A549 (cell line): ENCODE data around the gene WNT16.
A peak's percentile ranks its signal among the peaks of the same experiment; 100 is the strongest.

Experiments used
- BHLHE40 ChIP-seq: IDR thresholded peaks from 2 replicates; pipeline ENCODE4 v1.6.1; 2012; ENCODE audit warnings: low read depth, low read length, inconsistent platforms
- CHD4 ChIP-seq: fragments of 200-600 bp; sonication (generic); IDR thresholded peaks from 2 replicates; pipeline ENCODE4 v1.6.1; 2016; ENCODE audit warnings: antibody characterized with exemption, mild to moderate bottlenecking, borderline replicate concordance
- EP300 ChIP-seq, 2 experiments: fragments of >200 bp; sonication (Bioruptor Twin); formaldehyde crosslinking; IDR thresholded peaks; 2 replicates in 1 of 2; 3 replicates in 1 of 2; pipeline ENCODE4 v1.6.1; 2016 to 2017
- FOSL2 ChIP-seq, 2 experiments: fragments of 450-650 bp in 1 of 2; fragments of >200 bp in 1 of 2; sonication (Bioruptor Twin) in 1 of 2; formaldehyde crosslinking; IDR thresholded peaks; 2 replicates each; pipeline versions ENCODE4 v1.5.0 to v1.6.1; 2016 to 2020; ENCODE audit warnings: mild to moderate bottlenecking in 1 of 2, moderate library complexity in 1 of 2
- MAFK ChIP-seq: fragments of 450-650 bp; IDR thresholded peaks from 2 replicates; pipeline ENCODE4 v1.6.1; 2014; ENCODE audit not compliant: partially characterized antibody
- RAD21 ChIP-seq, 2 experiments: fragments of >200 bp in 1 of 2; sonication (Bioruptor Twin) in 1 of 2; formaldehyde crosslinking in 1 of 2; IDR thresholded peaks in 1 of 2; conservative IDR thresholded peaks in 1 of 2; 2 replicates in 1 of 2; 3 replicates in 1 of 2; pipeline ENCODE4 v1.6.1; 2012 to 2018; ENCODE audit warnings: inconsistent platforms in 1 of 2
- RCOR1 ChIP-seq: fragments of 150-350 bp; IDR thresholded peaks from 2 replicates; pipeline ENCODE4 v1.6.1; 2014; ENCODE audit warnings: antibody characterized with exemption, low read length, low read depth
- RFX5 ChIP-seq: fragments of 450-650 bp; IDR thresholded peaks from 2 replicates; pipeline ENCODE4 v1.7.1; 2014; ENCODE audit warnings: antibody characterized with exemption, mild to moderate bottlenecking, moderate library complexity
- RNF2 ChIP-seq: fragments of 200-600 bp; sonication (generic); IDR thresholded peaks from 2 replicates; pipeline ENCODE4 v1.6.1; 2016; ENCODE audit warnings: low read depth, mild to moderate bottlenecking, antibody characterized with exemption, moderate library complexity, borderline replicate concordance
- TF ChIP-seq, protein P1 (sequence below): fragments of >200 bp; sonication (Bioruptor Twin); formaldehyde crosslinking; IDR thresholded peaks from 3 replicates; pipeline ENCODE4 v1.5.1; 2016
- TF ChIP-seq, protein P2 (sequence below): IDR thresholded peaks from 2 replicates; pipeline ENCODE4 v1.6.1; 2012
- TF ChIP-seq, protein P3 (sequence below): fragments of 200-600 bp; sonication (generic); IDR thresholded peaks from 2 replicates; pipeline ENCODE4 v1.6.1; 2016; ENCODE audit warnings: antibody characterized with exemption, mild to moderate bottlenecking, moderate library complexity
- TF ChIP-seq, protein P4 (sequence below): fragments of 450-650 bp; IDR thresholded peaks from 2 replicates; pipeline ENCODE4 v1.6.1; 2014; ENCODE audit warnings: antibody characterized with exemption
- TF ChIP-seq, protein P5 (sequence below): fragments of >200 bp; sonication (Bioruptor Twin); formaldehyde crosslinking; IDR thresholded peaks from 3 replicates; pipeline ENCODE4 v1.6.1; 2016

DNA sequence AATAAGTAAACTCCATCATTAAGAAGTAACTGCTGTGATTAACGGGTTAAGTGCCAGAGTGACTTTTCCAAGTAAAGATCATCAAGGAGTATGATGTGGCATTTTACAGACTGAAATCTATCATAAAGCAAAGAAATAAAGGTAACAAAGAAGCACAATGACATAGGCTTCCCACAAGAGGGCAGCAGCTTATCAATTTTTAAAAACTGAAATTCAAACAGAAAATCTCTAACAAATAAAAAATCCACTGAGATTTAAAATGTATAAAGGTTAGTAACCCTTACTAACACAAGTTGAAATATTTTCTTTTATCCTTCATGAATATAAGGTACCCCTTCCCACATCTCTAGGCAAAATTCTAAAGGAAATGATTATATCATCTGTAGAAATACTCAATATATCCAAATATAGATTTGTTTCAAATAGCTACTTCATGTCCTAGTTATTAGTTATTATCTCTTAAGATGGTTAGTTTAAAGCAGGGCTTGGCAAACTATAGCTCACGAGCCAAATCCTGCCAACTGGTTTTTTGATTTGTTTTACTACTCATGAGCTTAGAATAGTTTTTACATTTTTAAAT is 38.1 kb downstream of the WNT16 start:
- TF ChIP-seq FOSL2 (IDR thresholded peaks at IDR 0.05) = no peak
- TF ChIP-seq FOSL2 (CRISPR knock-in tag; IDR thresholded peaks at IDR 0.05) = no peak
- TF ChIP-seq, protein P1, sequence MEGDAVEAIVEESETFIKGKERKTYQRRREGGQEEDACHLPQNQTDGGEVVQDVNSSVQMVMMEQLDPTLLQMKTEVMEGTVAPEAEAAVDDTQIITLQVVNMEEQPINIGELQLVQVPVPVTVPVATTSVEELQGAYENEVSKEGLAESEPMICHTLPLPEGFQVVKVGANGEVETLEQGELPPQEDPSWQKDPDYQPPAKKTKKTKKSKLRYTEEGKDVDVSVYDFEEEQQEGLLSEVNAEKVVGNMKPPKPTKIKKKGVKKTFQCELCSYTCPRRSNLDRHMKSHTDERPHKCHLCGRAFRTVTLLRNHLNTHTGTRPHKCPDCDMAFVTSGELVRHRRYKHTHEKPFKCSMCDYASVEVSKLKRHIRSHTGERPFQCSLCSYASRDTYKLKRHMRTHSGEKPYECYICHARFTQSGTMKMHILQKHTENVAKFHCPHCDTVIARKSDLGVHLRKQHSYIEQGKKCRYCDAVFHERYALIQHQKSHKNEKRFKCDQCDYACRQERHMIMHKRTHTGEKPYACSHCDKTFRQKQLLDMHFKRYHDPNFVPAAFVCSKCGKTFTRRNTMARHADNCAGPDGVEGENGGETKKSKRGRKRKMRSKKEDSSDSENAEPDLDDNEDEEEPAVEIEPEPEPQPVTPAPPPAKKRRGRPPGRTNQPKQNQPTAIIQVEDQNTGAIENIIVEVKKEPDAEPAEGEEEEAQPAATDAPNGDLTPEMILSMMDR = peak; percentile 87
- TF ChIP-seq, protein P2, sequence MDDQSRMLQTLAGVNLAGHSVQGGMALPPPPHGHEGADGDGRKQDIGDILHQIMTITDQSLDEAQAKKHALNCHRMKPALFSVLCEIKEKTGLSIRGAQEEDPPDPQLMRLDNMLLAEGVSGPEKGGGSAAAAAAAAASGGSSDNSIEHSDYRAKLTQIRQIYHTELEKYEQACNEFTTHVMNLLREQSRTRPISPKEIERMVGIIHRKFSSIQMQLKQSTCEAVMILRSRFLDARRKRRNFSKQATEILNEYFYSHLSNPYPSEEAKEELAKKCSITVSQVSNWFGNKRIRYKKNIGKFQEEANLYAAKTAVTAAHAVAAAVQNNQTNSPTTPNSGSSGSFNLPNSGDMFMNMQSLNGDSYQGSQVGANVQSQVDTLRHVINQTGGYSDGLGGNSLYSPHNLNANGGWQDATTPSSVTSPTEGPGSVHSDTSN = no peak
- TF ChIP-seq BHLHE40 = no peak
- no peak for TF ChIP-seq CHD4
- no peak for TF ChIP-seq RNF2
- no peak for TF ChIP-seq RFX5
- no peak for TF ChIP-seq RCOR1
- TF ChIP-seq, protein P3, sequence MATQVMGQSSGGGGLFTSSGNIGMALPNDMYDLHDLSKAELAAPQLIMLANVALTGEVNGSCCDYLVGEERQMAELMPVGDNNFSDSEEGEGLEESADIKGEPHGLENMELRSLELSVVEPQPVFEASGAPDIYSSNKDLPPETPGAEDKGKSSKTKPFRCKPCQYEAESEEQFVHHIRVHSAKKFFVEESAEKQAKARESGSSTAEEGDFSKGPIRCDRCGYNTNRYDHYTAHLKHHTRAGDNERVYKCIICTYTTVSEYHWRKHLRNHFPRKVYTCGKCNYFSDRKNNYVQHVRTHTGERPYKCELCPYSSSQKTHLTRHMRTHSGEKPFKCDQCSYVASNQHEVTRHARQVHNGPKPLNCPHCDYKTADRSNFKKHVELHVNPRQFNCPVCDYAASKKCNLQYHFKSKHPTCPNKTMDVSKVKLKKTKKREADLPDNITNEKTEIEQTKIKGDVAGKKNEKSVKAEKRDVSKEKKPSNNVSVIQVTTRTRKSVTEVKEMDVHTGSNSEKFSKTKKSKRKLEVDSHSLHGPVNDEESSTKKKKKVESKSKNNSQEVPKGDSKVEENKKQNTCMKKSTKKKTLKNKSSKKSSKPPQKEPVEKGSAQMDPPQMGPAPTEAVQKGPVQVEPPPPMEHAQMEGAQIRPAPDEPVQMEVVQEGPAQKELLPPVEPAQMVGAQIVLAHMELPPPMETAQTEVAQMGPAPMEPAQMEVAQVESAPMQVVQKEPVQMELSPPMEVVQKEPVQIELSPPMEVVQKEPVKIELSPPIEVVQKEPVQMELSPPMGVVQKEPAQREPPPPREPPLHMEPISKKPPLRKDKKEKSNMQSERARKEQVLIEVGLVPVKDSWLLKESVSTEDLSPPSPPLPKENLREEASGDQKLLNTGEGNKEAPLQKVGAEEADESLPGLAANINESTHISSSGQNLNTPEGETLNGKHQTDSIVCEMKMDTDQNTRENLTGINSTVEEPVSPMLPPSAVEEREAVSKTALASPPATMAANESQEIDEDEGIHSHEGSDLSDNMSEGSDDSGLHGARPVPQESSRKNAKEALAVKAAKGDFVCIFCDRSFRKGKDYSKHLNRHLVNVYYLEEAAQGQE = no peak
- peak; percentile 78 to 86 for TF ChIP-seq RAD21 (conservative IDR thresholded peaks at IDR 0.05 in 1 of 2, IDR thresholded peaks at IDR 0.05 in 1 of 2)
- TF ChIP-seq, protein P4, sequence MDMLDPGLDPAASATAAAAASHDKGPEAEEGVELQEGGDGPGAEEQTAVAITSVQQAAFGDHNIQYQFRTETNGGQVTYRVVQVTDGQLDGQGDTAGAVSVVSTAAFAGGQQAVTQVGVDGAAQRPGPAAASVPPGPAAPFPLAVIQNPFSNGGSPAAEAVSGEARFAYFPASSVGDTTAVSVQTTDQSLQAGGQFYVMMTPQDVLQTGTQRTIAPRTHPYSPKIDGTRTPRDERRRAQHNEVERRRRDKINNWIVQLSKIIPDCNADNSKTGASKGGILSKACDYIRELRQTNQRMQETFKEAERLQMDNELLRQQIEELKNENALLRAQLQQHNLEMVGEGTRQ = no peak
- no peak for TF ChIP-seq EP300 (IDR thresholded peaks at IDR 0.05)
- TF ChIP-seq MAFK = no peak
- TF ChIP-seq, protein P5, sequence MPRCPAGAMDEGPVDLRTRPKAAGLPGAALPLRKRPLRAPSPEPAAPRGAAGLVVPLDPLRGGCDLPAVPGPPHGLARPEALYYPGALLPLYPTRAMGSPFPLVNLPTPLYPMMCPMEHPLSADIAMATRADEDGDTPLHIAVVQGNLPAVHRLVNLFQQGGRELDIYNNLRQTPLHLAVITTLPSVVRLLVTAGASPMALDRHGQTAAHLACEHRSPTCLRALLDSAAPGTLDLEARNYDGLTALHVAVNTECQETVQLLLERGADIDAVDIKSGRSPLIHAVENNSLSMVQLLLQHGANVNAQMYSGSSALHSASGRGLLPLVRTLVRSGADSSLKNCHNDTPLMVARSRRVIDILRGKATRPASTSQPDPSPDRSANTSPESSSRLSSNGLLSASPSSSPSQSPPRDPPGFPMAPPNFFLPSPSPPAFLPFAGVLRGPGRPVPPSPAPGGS = no peak
